HG03139 (cell line): Measurements from ENCODE around the gene GPRC5C.
A peak's percentile ranks its signal among the peaks of the same experiment; 100 is the strongest.

Source experiments
- ATAC-seq: cut with Tn5 transposase; IDR thresholded peaks from one replicate; pipeline ENCODE4 v1.9.1; 2021; ENCODE audit not compliant: unreplicated experiment

GPRC5C gene, protein sequence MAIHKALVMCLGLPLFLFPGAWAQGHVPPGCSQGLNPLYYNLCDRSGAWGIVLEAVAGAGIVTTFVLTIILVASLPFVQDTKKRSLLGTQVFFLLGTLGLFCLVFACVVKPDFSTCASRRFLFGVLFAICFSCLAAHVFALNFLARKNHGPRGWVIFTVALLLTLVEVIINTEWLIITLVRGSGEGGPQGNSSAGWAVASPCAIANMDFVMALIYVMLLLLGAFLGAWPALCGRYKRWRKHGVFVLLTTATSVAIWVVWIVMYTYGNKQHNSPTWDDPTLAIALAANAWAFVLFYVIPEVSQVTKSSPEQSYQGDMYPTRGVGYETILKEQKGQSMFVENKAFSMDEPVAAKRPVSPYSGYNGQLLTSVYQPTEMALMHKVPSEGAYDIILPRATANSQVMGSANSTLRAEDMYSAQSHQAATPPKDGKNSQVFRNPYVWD

DNA sequence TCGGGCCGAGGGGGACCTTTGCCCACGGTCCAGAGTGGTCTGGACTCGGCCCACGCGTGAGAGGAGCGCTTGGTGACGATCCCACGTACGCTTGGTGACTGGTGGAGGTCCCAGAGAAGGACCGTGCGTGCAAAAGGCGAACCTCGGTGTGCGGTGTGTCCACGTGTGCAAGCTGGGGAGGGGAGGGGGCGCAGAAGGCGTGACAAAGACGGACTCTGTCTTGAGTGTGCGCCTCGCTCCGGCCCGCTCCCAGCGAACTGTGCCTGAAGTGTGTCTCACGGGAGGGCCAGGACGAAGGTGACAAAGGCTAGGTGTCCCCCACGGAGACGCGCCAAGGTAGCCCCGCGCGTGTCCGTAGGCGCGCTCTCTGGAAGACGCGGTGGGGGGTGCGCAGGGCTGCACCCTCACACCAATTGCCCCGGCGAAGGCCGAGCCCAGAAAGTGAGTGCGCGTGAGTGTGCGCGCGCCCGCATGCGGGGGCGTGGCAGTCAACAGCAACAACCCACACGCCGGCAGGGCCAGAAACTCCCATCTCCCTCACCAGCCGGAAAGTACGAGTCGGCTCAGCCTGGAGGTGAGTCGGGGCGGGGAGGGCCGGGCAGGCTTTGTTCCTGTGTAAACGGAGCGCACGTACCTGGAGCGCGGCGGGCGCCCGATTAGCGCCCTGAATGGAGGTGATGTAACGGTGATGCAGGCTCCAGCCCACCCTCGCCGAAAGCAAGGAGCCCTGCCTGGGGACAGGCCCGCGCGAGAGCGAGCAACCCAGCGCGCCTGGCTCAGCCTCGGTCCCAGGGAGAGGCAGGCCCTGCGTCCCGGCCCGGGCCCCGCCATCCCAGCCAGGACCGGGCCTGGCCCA lies at the start of gene GPRC5C:
TSS of gene GPRC5C (plus strand) at position 521 of the 856 bp plus-strand sequence. CDS start 7,689 bp downstream, outside the sequence.
- peak; percentile 39 for ATAC-seq

DNA sequence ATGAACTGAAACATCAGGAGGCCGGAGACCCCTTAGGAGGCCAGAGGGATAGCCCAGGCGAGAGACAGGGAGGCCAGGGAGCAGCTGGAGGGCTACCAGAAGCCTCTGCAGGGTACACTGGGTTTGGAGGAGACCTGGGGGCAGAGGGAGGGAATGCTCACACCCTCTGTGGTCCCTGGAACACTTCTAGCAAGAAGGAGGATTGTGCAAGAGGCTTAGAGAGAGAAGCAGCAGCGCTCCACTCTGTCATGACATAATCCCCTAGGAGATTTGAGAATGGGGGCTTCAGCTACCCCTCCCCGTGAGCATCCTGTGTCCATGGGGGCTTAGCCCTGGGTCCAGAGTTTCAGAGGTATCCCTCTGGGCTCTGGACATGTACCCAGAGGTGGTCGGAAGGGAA lies 48.7 kb upstream of the GPRC5C start:
- ATAC-seq, result no peak

DNA sequence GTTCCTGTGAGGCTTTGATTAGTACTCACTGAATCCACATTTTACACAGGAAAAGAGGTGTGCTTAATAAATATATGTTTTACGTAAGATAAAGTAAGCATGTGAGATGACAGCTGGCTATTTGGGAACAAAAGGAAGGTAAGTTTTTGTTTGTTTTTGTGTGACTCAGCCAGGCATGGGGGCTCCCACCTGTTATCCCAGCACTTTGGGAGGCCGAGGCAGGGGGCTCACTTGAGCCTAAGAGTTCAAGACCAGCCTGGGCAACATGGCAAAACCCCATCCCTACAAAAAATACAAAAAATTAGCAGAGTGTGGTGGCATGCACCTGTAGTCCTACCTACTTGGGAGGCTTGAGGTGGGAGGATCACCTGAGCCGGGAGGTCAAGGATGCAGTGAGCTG lies 46.7 kb upstream of the GPRC5C start:
- no peak for ATAC-seq

DNA sequence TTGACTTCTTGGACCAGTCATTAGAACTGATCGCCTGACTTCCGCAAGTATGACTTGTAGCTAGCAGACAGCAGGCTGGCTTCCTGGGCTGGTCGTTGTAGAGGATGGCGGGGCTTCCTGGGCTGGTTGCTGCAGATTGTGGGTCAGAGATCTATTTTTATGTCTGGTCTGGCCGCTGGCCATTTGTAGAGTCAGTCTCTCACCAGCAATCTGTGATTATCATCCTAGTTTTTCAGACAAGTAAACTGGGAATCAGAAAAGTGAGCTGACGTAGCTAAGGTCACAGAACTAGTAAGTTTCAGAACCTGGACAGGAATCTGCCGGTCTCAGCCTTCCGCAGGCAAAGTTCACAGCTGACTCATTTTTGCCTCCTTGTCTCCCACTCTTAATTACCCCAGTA lies 45.5 kb upstream of the GPRC5C start:
- ATAC-seq, result no peak

DNA sequence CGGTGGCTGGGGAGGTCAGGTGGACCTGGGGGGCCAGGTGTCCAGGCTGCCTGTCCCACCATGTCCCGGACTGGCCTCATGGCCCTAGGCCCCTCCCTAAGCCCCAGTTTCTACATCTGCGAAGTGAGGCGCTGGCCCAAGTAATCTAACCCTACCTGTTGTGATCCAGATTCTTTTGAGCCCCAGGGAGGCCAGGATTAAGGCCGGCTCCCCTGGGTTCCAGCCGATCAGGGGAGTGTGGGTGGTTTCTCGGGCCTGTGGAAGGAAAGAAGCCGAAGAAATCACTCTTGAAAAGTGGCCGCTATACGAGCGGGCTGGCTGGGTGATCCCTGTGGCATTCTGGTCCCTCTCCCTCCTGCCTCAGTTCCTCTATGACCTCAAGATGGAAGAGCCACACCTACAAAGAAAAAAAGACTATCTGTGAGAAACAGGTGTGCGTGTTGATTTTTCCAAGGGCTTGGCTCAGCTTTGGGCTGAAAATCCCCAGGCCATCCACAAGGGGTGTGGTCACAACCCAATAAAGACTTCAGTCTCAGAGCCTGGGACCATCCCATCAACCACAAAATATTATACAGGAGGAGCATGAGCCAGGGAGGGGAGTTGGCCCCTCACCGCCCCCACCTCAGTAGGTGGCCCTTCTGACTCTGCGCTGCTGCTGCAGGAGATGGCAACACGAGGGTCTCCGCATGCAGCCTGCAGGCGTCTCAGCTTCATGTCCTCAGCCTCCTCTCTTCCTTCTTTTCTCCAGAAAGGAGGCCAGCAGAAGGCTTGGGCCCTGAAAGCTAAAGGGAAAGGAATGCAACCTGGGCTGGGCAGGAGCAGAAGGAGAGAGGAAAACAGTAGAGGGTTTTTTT lies 44.3 kb upstream of the GPRC5C start:
- ATAC-seq, result no peak

DNA sequence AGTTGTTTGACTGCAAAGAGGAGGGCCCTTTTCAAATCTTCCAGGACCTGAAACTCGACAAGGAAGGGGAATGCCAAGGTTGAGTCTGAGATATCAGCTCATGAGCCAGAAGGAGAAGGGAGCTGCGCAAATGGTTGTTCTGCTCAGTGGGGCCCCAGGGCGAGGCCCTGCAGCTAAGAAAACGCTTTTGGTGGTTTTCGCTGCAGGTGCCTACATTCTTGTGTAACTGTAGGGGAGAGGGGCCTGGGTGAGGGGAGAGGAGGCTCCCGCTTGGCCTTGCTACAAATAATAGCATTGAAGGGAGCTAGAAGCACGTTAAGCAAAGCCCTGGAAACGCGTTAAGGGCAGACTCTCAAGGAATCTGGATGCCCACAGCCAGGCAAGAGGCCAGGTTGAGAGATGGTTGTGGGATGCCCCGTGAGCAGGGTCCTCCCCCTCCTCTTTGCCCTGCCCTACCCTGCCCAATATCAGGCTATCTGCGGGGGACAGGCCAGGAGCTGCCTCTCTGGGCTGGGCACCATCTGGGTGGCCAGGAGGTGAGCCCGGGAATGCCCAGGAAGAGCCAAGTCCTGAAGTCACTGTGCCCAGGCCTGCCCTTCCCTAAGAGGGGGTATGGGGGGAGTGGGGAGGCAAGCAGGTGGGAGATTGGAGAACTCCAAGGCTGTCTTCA lies 42.7 kb upstream of the GPRC5C start:
- ATAC-seq, result no peak

DNA sequence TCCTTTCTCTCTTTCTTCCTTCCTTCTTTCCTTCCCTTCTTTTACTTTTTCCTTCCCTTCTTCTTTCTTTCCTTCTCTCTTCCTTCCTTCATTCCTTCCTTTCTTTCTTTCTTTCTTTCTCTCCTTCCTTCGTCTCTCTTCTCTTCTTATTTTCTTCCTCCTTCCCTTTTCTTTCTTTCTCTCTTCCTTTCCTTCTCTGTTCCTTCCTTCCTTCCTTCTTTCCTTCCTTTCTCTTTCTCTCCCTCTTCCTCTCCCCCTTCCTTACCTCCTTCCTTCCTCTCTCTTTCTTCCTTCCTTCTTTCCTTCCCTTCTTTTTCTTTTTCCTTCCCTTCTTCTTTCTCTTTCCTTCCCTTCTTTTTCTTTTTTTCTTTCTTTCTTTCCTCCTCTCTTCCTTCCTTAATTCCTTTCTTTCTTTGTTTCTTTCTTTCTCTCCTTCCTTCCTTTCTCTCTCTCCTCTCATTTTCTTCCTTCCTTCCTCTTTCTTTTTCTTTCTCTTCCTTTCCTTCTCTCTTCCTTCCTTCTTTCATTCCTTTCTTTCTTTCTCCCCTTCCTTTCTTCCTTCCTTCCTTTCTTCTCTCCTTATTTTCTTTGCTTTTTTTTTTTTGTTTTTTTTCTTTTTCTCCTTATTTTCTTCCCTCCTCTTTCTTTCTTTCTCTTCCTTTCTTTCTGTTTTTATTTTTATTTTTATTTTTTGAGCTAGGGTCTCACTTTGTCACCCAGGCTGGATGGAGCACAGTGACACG lies 41.8 kb upstream of the GPRC5C start:
- ATAC-seq, result no peak

DNA sequence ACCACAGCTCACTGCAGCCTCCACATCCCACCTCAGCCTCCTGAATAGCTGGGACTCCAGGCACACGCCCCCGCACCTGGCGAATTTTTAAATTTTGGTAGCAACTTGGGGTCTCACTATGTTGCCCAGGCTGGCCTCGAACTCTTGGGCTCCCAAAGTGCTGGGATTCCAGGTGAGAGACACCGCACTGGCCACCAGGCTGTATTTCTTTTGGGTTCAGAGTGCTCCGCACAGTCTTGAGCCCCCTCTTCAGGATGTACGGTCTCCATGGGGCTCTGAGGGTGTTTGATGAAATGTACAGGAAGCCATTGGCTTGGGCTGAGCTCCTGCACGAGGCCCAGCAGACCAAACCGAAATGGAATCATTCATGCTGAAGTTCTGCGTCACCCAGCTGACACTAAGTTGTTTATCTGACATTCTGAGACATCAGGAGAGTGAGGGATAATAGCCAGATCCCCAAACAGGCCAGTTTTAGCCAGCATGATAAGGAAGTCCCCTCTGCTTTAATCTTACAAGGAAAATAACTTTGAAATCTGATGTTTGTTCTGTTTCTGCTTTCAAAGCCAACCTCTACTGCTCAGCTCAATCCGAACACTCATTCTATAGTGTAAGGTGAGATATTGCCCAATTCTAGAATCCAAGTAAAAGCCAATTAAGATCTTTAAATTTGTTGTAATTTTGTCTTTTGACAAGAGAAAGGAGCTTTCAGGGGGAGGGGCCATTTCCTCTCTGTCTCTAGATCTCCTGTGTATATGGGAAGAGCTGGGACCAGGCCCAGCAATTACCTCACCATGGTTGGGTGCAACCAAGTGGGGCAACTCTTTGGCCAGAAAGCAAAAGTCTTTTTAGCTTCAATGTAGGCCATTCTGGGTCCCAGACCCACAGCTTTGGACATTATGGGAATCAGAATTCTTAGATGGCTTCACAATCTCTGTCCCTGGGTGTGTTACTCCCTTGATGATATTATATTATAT lies 40.9 kb upstream of the GPRC5C start:
- no peak for ATAC-seq

DNA sequence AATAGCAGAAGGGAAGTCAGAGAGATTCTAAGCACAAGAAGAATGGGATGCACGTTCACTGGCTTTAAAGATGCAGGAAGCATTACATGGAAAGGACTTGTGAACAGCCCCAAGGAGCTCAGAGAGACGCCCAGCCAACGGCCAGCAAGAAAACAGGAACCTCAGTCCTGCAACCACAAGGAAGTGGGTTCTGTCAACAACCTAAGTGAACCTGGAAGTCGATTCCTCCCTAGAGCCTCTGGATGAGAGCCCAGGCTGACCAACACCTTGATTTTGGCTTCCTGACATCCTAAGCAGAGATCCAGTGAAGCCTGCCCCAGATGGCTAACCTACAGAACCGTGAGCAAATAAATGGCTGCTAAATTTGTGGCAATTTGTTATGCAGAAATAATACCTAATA lies 40.1 kb upstream of the GPRC5C start:
- no peak for ATAC-seq

DNA sequence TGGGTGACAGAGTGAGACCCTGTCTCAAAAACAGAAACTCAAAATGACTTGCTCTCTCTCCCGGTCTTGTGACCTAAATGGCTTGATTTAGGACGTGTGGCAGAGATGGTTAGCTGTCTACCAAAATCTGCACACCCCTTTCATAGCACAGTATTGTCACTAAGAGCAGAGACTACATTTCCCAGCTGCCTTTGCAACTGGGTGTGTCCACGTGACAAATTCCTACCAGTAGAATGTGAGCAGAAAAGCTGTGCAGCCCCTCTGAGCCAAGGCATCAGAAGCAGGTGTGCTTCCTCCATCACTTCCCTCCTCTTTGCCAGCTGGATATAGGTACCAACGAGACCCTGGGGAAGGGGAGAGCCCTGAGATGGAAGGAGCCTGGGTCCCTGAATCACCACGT lies 39.0 kb upstream of the GPRC5C start:
- ATAC-seq, result no peak

DNA sequence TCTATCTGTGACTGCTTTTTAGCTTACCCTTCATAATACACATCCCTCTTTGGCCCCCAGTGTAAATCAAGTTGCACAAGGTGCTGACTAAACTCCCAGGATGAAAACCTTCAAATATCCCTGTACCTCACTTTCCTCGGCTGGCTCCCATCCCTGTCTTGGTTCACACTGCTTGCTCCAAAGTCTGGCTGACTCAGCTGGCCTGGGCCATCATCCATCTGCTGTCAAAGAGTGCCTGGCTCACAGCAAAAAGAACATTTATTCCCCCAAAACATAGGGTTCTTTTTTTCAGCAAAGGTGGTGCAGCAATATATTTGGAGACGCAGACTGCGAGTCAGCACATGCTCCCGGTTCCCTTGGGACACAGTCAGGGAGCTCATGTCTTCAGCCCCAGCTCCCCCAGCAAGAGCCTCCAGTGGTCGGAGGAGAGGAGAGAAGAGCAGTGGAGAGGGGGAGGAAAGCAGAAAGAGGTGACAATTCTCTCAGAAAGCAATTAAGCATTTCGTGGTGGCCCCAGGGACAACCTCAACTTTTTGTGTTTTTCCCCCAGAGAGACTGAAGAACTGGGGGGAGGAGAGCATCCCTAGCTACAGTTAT lies 38.4 kb upstream of the GPRC5C start:
- ATAC-seq, result no peak

DNA sequence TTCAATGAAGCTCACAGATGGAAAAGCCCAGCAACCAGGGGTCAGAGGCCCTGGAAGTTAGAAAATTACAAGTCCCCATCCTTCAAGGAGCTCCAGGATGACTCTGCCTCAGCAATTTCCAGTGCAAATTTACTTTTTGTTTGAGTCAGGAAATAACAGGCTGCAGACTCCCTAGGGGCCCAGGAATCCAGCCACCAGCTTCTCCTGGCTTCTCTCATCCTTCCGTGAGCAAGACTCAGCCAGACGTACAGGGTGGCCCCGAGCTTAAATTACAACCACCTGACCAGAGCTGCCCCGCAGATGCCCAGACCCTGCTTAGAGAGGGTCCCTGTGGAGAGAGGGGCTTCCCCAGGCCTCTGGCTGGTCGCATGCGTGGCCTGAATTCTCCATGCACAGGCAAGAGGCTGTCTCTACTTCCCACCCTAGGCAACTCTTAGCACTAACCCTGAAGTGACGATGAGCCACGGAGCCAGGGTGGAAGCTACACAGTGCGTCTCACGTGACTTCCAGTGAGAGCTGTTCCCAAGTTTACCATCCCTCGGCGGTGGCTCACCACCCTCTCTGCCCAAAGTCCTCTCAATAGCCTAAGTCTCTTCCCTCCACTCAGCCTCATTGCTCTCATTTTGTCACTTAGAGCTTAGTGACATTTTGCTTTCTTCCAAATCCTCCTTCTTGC lies 37.5 kb upstream of the GPRC5C start:
- no peak for ATAC-seq

DNA sequence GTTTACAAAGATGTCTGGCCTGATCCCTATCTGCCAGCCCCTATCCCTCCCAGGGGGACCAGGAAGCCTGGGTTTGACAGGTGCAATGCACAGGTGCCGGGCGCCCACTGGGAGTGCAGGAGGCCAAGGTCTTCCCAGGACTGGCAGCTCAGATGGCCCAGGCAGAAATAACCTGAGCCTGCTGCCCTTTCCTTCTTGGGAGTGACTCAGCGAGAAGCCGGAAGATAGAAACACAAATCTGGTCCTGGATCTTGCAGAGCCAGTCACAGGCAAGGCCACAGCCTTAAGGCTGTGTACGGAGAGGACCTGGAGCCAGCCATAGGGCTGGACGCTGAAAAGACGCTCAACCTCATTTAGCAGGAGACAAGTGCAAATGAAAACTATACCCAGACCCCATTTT lies 36.9 kb upstream of the GPRC5C start:
- no peak for ATAC-seq

DNA sequence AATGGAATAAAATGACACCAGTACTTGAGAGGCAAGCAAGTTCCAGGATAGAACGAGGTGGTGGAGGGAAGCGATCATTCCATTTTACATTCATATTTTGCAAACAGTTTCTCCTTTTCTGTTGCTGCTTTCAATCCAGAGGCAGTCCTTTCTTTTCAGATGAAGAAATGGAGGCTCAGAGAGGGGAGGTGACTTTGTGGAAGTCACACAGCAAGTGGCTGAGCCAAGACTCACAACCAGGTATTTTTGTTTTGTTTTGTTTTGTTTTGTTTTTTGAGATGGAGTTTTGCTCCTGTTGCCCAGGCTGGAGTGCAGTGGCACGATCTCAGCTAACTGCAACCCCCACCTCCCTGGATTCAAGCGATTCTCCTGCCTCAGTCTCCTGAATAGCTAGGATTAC lies 35.3 kb upstream of the GPRC5C start:
- ATAC-seq, result no peak

DNA sequence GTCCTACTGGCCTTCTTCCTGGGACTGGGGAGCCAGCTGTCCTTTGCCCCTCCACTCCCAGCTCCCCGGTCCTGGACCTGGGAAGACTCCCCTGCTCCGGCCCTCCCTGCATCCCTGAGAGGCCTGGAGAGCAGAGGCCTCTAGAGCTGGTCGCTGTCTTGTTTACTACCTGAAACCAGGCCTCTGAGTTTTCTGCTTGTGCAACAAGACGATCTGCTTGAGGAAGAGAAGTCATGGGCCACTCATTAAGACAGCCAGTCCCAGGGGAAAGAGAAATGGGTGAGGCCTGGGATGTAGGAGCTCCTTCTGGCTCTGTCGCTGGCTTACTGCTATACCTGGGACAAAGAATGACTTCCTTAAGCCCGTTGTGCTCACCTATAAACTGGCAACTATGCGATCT lies 29.8 kb upstream of the GPRC5C start:
- no peak for ATAC-seq

DNA sequence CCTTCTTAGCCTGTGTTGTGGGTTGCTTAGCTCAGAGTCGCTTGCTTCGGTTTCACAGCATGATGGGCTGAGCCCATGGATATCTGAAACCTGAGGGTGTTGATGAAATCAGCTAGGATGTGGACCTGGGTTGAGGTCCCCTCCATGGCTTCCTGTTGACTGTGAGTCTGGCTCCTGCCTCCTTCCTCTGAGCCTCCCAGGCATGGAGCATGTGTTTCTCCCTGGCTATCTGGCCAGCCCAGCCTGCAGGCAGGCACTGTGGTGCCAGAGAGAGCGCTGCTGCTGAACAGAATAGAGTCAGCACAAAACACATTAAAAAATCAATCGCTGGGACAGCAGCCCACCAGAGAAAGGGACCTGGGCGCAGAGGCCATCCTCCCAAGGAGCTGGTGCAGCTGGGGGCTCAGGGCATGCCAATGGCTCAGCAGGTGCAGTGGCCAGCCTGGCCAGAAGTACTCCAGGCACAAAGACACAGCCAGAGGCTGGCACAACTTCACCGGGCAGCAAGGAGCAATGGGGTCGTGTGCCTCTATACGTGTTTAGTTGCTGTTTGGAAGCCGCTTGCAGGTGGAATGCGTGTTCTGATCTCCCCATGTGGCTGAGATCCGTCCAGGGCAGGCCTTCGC lies 28.3 kb upstream of the GPRC5C start:
- no peak for ATAC-seq

DNA sequence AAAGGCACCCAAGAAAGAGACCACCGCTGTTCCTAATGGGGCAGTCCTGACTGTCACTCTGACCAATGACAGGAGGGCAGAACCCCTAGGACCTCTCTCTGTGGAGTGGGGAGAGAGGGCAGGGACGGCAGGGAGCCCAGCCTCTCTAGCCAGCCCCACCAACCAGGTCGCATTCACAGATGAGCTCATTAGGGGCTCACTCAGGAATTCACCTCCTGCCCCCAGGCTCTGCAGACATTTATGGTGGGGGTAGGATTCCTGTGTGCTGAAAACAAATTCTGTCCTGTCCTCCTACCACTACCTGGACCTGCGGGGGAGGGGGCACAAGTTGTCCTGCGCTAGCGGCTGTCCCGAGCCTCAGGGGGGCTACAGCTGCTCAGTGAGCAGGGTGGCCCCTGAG lies 27.7 kb upstream of the GPRC5C start:
- no peak for ATAC-seq
